ENCODE measurements around the gene ARHGAP42. TPM values are rescaled to one million over a fixed set of nuclear protein-coding genes. Genes with fewer than 3 reads are reported as not detected.

Gene ARHGAP42
- total RNA-seq, 2 experiments from 2014 or later, result 0.50 to 0.92 TPM

DNA sequence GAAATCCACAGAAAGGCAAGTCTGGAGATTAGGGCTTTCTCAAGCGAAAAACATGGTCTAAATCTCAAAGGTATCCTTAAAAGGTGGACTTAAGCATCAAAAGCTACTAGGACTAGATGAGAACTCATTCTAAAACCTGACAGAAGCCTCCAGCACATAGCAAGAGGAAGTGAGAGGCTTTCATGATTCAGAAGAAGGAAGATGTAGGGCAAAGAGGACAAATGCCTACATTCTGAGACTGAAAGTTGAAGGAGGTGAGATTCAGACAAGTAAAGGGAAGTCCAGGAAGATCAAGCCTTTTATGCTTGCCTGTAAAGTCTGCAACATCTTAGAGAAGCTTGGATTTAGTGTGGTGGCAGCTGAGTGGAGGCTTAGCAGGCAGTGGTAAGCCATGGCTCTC, 343.6 kb downstream of the ARHGAP42 start:
- POLR2A ChIA-PET, result no interaction called here
- Mint-ChIP-seq H3K4me1 (ENCODE audit: low read depth) (no peaks in the 10 kb centered on the region), H3K36me3 (ENCODE audit: low read depth) (no peaks in the 10 kb centered on the region), H3K27ac (no peak overlapping the region), H3K27me3 (ENCODE audit: low read depth) (no peaks in the 10 kb centered on the region), H3K9me3 (ENCODE audit: insufficient read depth) (no peaks in the 10 kb centered on the region), H3K4me3 (no peak overlapping the region)
- DNase-seq (no peak), ATAC-seq (no peak)
- CTCF ChIA-PET, result no interaction called here

DNA sequence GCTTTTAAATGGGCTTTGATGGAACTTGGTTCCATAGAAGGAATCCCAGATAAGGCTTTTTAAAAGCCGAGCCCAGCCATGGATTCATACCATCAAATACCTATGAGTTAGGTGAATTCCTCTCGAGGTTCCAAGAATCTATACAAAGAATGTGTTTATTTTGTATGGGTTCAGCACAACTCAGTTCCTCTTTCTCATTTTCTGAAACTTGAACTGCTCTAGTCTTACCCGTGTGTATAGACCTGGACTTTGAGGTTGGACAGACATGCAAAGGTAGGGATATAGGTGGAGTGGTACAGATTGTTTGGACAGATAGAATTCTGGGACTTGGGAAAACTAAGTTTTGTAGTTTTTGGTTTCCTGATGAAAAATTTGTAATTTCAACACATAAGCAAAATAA, 344.6 kb downstream of the ARHGAP42 start:
- POLR2A ChIA-PET, result no interaction called here
- CTCF ChIA-PET, result no interaction called here
- H3K4me3 Mint-ChIP-seq, result no peak overlapping the region
- no peak overlapping the region for H3K27ac Mint-ChIP-seq
- no peaks in the 10 kb centered on the region for H3K27me3 Mint-ChIP-seq (ENCODE audit: low read depth)
- DNase-seq (no peak), ATAC-seq (no peak)
- no peaks in the 10 kb centered on the region for H3K36me3 Mint-ChIP-seq (ENCODE audit: low read depth)
- H3K4me1 Mint-ChIP-seq (ENCODE audit: low read depth), result no peaks in the 10 kb centered on the region
- no peaks in the 10 kb centered on the region for H3K9me3 Mint-ChIP-seq (ENCODE audit: insufficient read depth)

DNA sequence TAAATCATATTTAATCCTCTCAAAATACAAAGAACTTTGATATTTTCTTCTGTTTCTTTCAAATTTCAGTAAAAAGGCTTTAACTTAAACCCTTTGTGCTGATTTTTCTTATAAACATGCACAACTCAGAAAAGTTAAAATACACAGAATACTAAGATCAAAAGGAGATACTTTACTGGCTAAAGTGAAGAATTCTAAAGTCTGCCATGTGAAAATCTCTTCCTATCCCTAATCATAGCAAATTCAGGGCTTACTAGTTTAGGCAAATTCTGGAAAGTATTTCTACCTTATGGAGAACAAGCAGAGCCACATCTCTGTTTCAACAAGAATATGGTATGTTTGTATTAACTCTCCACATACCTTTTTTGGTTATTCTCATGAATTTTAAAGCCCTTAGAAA, 345.9 kb downstream of the ARHGAP42 start:
- H3K36me3 Mint-ChIP-seq (ENCODE audit: low read depth), result no peaks in the 10 kb centered on the region
- no peaks in the 10 kb centered on the region for H3K9me3 Mint-ChIP-seq (ENCODE audit: insufficient read depth)
- no peak for DNase-seq
- no peaks in the 10 kb centered on the region for H3K4me1 Mint-ChIP-seq (ENCODE audit: low read depth)
- no peak for ATAC-seq
- H3K4me3 Mint-ChIP-seq, result no peak overlapping the region
- POLR2A ChIA-PET, result no interaction called here
- H3K27me3 Mint-ChIP-seq (ENCODE audit: low read depth), result no peaks in the 10 kb centered on the region
- CTCF ChIA-PET, result no interaction called here
- H3K27ac Mint-ChIP-seq, result no peak overlapping the region

DNA sequence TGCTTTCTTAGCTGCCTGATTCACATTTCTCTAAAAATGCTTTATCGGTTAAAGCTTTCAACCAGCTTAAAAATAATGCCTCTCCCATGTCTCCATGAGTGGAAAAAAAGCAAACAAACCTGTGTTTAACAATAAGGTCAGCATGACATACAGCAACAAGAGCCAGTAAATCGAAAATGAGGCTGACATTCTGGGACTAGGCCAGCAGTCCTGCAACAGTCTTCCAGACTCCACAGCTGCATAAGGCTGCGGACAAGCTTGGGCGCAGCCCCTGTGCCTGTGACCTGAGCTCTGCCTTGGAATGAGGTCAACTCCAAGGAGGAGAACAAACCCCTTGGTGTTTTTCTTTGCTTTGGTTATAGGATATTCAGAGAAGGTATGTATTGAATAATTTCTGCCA, 347.0 kb downstream of the ARHGAP42 start:
- Mint-ChIP-seq H3K27me3 (ENCODE audit: low read depth) (no peaks in the 10 kb centered on the region), H3K9me3 (ENCODE audit: insufficient read depth) (no peaks in the 10 kb centered on the region), H3K4me1 (ENCODE audit: low read depth) (no peaks in the 10 kb centered on the region), H3K27ac (no peak overlapping the region), H3K36me3 (ENCODE audit: low read depth) (no peaks in the 10 kb centered on the region), H3K4me3 (no peak overlapping the region)
- CTCF ChIA-PET, result no interaction called here
- no peak for ATAC-seq
- POLR2A ChIA-PET, result no interaction called here
- no peak for DNase-seq

DNA sequence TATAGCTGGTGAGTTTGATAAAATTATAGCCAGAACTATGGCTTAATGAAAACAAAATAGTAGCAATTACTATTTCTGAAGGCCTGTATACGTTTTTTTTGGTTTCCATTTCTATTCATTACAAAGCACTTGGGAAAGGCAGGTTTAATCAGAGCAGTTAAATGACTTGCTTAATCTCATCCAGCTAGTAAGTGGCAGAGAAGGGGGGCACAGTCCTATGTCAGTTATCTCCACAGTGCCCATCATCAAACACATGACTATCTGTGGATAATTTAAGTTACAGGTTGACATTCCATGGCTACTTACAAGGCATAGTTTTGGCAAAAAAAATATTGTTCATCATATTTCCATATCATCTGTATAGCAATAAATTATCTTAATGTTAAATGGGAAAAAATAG, 348.8 kb downstream of the ARHGAP42 start:
- no peak for ATAC-seq
- DNase-seq, result no peak
- Mint-ChIP-seq H3K27me3 (ENCODE audit: low read depth) (no peaks in the 10 kb centered on the region), H3K4me1 (ENCODE audit: low read depth) (no peaks in the 10 kb centered on the region), H3K36me3 (ENCODE audit: low read depth) (no peaks in the 10 kb centered on the region), H3K4me3 (no peak overlapping the region), H3K9me3 (ENCODE audit: insufficient read depth) (no peaks in the 10 kb centered on the region), H3K27ac (no peak overlapping the region)
- ChIA-PET POLR2A (no interaction called here), CTCF (no interaction called here)

Measured in activated CD8-positive, alpha-beta T cell treated with anti-CD3 and anti-CD28 coated beads, Interleukin-2, amount 10 ng/mL, durations not matched to agents 7 days and 5 days (primary cell).